ENCODE data around the gene GHR.

Gene GHR

GRCh38 chr5:42642006-42642405 lies 218.8 kb downstream of the GHR start:
- no peaks in the 10 kb centered on the region for H3K27me3 ChIP-seq (ENCODE audit: insufficient read depth, poor library complexity, severe bottlenecking)
- TF ChIP-seq CTCF (IDR thresholded peaks at IDR 0.05; ENCODE audit: insufficient read depth, low read length) (no peak), REST (IDR thresholded peaks at IDR 0.05; ENCODE audit: insufficient replicate concordance, low read depth) (no peak), GABPA (IDR thresholded peaks at IDR 0.05; ENCODE audit: low read depth) (no peak), SPI1 (IDR thresholded peaks at IDR 0.05; ENCODE audit: borderline replicate concordance, low read depth) (no peak), POLR2AphosphoS5 (IDR thresholded peaks at IDR 0.05; ENCODE audit: low read depth) (no peak)
- no peak overlapping the region for H3K27ac ChIP-seq (replicated peaks)
- no peak overlapping the region for H3K4me3 ChIP-seq (replicated peaks; ENCODE audit: insufficient read depth, low read length)
- no peak for DNase-seq (ENCODE audit: low read depth in 1 of 2, low spot score in 1 of 2)

- TF ChIP-seq CTCF (IDR thresholded peaks at IDR 0.05; ENCODE audit: insufficient read depth, low read length) (no peak), REST (IDR thresholded peaks at IDR 0.05; ENCODE audit: insufficient replicate concordance, low read depth) (no peak), GABPA (IDR thresholded peaks at IDR 0.05; ENCODE audit: low read depth) (no peak), SPI1 (IDR thresholded peaks at IDR 0.05; ENCODE audit: borderline replicate concordance, low read depth) (no peak), POLR2AphosphoS5 (IDR thresholded peaks at IDR 0.05; ENCODE audit: low read depth) (no peak)
- no peak for DNase-seq (ENCODE audit: low read depth in 1 of 2, low spot score in 1 of 2)
- Histone ChIP-seq H3K27me3 (ENCODE audit: insufficient read depth, poor library complexity, severe bottlenecking) (no peaks in the 10 kb centered on the region), H3K4me3 (replicated peaks; ENCODE audit: insufficient read depth, low read length) (no peak overlapping the region), H3K27ac (replicated peaks) (no peak overlapping the region)
These were observed 220.1 kb downstream of the GHR start for GRCh38 chr5:42643360-42643759.

- H3K4me3 ChIP-seq (replicated peaks; ENCODE audit: insufficient read depth, low read length) = no peak overlapping the region
- no peak for DNase-seq (ENCODE audit: low read depth in 1 of 2, low spot score in 1 of 2)
- H3K27ac ChIP-seq (replicated peaks) = no peak overlapping the region
- TF ChIP-seq REST (IDR thresholded peaks at IDR 0.05; ENCODE audit: insufficient replicate concordance, low read depth) (no peak), POLR2AphosphoS5 (IDR thresholded peaks at IDR 0.05; ENCODE audit: low read depth) (no peak), SPI1 (IDR thresholded peaks at IDR 0.05; ENCODE audit: borderline replicate concordance, low read depth) (no peak), GABPA (IDR thresholded peaks at IDR 0.05; ENCODE audit: low read depth) (no peak), CTCF (IDR thresholded peaks at IDR 0.05; ENCODE audit: insufficient read depth, low read length) (no peak)
- H3K27me3 ChIP-seq (ENCODE audit: insufficient read depth, poor library complexity, severe bottlenecking) = peaks cover 2% of the 10 kb centered on the region
These were observed 221.9 kb downstream of the GHR start for GRCh38 chr5:42645138-42645537.

Data from HL-60 (cell line).